ENCODE results near the gene P2RY6. TPM values are rescaled to one million over a fixed set of nuclear protein-coding genes. Genes with fewer than 3 reads are reported as not detected.

P2RY6 gene
- total and polyA plus RNA-seq, 2 of the 8 experiments (the other 6 are each of a cell fraction or from before 2014, with no cell fraction given) = 0.15 TPM; not detected in 1

DNA sequence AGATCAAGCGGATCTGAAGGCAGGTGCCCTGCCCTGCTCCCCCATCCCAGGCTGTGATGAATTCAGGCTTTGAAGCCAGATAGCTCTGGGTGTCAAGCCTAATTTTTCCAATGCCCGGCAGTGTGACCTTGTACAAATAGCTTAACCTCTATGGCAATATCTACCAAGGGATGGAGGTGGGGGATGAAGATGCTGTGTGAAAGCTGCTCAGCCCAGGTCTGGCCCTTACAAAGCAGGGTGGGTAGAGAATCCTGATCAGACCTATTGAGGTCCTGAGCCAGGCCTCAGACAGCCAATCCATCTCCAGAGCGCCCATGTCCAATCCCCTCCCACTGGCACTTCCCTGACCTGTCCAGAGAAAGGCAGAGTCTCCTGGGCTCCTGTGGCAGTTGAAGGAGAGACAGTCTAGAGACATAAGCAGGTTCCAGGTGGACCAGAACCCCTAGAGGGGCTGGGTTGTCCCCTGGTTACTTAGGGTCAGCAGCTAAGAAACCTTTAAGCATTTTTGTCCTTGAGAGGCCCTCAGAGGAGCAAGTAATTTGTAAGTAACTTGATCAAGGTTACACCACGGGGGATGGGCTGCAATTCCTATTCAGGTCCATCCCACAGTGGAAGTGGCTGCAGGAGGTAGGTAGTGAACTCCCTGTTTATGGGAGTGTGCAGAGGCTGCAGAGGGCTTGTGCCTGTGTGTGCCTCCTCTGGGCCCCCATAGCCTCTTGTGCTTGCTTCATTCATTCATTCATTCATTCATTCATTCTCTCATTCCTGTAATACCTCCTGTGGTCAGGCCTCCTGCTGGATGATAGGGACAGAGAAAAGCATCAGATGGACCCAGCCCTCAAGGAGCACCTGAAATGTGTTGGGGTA, 43.6 kb upstream of the P2RY6 start (continued):
- TF ChIP-seq, protein P1, sequence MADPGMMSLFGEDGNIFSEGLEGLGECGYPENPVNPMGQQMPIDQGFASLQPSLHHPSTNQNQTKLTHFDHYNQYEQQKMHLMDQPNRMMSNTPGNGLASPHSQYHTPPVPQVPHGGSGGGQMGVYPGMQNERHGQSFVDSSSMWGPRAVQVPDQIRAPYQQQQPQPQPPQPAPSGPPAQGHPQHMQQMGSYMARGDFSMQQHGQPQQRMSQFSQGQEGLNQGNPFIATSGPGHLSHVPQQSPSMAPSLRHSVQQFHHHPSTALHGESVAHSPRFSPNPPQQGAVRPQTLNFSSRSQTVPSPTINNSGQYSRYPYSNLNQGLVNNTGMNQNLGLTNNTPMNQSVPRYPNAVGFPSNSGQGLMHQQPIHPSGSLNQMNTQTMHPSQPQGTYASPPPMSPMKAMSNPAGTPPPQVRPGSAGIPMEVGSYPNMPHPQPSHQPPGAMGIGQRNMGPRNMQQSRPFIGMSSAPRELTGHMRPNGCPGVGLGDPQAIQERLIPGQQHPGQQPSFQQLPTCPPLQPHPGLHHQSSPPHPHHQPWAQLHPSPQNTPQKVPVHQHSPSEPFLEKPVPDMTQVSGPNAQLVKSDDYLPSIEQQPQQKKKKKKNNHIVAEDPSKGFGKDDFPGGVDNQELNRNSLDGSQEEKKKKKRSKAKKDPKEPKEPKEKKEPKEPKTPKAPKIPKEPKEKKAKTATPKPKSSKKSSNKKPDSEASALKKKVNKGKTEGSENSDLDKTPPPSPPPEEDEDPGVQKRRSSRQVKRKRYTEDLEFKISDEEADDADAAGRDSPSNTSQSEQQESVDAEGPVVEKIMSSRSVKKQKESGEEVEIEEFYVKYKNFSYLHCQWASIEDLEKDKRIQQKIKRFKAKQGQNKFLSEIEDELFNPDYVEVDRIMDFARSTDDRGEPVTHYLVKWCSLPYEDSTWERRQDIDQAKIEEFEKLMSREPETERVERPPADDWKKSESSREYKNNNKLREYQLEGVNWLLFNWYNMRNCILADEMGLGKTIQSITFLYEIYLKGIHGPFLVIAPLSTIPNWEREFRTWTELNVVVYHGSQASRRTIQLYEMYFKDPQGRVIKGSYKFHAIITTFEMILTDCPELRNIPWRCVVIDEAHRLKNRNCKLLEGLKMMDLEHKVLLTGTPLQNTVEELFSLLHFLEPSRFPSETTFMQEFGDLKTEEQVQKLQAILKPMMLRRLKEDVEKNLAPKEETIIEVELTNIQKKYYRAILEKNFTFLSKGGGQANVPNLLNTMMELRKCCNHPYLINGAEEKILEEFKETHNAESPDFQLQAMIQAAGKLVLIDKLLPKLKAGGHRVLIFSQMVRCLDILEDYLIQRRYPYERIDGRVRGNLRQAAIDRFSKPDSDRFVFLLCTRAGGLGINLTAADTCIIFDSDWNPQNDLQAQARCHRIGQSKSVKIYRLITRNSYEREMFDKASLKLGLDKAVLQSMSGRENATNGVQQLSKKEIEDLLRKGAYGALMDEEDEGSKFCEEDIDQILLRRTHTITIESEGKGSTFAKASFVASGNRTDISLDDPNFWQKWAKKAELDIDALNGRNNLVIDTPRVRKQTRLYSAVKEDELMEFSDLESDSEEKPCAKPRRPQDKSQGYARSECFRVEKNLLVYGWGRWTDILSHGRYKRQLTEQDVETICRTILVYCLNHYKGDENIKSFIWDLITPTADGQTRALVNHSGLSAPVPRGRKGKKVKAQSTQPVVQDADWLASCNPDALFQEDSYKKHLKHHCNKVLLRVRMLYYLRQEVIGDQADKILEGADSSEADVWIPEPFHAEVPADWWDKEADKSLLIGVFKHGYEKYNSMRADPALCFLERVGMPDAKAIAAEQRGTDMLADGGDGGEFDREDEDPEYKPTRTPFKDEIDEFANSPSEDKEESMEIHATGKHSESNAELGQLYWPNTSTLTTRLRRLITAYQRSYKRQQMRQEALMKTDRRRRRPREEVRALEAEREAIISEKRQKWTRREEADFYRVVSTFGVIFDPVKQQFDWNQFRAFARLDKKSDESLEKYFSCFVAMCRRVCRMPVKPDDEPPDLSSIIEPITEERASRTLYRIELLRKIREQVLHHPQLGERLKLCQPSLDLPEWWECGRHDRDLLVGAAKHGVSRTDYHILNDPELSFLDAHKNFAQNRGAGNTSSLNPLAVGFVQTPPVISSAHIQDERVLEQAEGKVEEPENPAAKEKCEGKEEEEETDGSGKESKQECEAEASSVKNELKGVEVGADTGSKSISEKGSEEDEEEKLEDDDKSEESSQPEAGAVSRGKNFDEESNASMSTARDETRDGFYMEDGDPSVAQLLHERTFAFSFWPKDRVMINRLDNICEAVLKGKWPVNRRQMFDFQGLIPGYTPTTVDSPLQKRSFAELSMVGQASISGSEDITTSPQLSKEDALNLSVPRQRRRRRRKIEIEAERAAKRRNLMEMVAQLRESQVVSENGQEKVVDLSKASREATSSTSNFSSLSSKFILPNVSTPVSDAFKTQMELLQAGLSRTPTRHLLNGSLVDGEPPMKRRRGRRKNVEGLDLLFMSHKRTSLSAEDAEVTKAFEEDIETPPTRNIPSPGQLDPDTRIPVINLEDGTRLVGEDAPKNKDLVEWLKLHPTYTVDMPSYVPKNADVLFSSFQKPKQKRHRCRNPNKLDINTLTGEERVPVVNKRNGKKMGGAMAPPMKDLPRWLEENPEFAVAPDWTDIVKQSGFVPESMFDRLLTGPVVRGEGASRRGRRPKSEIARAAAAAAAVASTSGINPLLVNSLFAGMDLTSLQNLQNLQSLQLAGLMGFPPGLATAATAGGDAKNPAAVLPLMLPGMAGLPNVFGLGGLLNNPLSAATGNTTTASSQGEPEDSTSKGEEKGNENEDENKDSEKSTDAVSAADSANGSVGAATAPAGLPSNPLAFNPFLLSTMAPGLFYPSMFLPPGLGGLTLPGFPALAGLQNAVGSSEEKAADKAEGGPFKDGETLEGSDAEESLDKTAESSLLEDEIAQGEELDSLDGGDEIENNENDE (IDR thresholded peaks at IDR 0.05; ENCODE audit: insufficient replicate concordance, low read length) = no peak
- TF ChIP-seq HDAC6 (IDR thresholded peaks at IDR 0.05; ENCODE audit: low read depth, low read length) (no peak), EZH2 (IDR thresholded peaks at IDR 0.05; ENCODE audit: low read depth, low read length, severe bottlenecking) (no peak), TAF1 (IDR thresholded peaks at IDR 0.05; ENCODE audit: low read depth, low read length) (no peak), TEAD4 (IDR thresholded peaks at IDR 0.05; ENCODE audit: low read depth, low read length) (no peak)
- TF ChIP-seq, protein P2, sequence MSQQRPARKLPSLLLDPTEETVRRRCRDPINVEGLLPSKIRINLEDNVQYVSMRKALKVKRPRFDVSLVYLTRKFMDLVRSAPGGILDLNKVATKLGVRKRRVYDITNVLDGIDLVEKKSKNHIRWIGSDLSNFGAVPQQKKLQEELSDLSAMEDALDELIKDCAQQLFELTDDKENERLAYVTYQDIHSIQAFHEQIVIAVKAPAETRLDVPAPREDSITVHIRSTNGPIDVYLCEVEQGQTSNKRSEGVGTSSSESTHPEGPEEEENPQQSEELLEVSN (IDR thresholded peaks at IDR 0.05) = no peak
- TF ChIP-seq, protein P3, sequence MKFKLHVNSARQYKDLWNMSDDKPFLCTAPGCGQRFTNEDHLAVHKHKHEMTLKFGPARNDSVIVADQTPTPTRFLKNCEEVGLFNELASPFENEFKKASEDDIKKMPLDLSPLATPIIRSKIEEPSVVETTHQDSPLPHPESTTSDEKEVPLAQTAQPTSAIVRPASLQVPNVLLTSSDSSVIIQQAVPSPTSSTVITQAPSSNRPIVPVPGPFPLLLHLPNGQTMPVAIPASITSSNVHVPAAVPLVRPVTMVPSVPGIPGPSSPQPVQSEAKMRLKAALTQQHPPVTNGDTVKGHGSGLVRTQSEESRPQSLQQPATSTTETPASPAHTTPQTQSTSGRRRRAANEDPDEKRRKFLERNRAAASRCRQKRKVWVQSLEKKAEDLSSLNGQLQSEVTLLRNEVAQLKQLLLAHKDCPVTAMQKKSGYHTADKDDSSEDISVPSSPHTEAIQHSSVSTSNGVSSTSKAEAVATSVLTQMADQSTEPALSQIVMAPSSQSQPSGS (IDR thresholded peaks at IDR 0.05; ENCODE audit: low read length) = no peak

Data from H1 (cell line).